HT-29 (cell line): ENCODE data around the gene KRTAP10-5. TPM values are rescaled to one million over a fixed set of nuclear protein-coding genes. Genes with fewer than 3 reads are reported as not detected.
"Not testable (repeated sequence)": the region's sequence is repeated elsewhere in the genome, so short reads cannot be mapped to it uniquely, and the experiment has no call there.

Experiments used
- DNase-seq: peaks from one replicate; pipeline ENCODE4 v3.0.0-alpha.2; 2015; ENCODE audit warnings: low spot score
- total RNA-seq: library from RNA; depleted of rRNA; stranded (reverse); fragments of >200 nt; shearing (Covaris generic); gene quantifications from 2 replicates; pipeline ENCODE4 v1.2.3, GENCODE V29; 2014

Gene KRTAP10-5
- total RNA-seq, 1 experiment from 2014 or later: not detected

DNA sequence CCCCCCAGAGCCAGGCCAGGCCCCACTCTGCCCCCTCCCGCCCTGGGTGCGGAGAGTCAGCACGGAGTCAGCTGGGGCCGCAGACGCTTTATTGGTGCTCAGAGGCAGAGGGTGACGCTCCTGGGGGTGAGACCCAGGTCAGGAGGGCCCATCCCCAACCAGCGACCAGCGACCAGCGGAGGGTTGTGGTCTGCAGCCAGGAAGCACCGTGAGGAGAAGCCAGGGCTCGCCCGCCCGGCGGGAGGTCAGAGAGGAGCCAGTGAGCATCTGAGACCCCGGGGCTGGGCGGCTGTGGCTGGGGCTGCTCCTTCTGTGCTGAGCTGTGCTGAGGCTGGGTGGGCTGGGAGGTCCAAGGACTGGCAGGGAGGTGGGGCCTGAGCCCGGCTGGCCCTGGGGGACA, 30.1 kb downstream of the KRTAP10-5 start:
- DNase-seq: not testable (repeated sequence)

DNA sequence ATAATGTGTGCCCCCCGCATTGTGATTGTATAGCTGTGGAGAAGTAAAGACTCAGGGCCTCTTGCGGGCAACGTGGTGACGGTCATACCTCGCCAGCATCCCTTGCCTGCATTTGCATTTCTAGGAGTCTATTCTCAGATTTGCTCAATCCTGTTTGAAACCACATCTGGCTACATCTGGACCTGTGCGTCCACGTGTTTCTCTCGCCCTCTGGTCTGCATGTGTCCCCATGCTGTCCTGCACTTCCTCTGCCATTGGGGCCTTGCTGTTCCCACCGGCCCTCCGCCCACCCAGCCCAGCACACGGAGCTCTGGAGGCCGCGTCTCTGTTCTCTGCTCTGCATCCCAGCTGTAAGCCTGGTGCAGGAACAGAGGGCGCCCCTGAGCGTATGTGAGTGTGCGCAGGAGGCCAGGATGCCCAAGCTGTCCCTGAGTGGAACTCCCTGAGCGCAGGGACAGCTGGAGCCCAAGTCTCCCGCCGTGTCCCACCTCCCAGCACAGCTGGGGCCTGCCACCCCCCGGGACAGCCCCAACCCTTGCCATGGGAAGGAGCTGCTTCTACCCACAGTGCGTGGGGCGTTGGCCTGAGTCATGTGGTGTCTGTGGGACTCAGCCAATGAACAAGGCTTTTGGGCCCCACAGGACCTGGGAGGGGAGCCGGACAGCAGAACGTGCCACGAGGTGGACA, 30.7 kb downstream of the KRTAP10-5 start:
- DNase-seq: no peak

DNA sequence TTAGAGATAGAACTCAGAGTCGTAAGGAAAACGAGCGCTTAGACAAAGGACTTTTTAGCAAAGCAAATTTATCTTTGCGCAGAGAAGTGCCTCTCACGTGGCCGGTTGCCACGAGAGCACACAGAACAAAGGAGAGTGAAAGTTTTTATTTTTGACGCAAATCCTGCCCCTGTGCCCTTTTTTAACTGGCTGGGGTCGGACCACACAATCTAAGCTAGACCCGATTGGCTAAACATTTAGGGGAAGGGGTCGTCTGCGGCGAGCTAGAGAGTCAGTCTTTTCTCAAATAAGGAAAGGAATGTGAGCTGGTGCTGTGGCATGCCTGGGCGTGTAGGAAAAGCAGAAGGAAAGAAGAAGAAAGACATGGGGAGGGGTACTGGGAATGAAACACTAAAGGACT, 31.5 kb downstream of the KRTAP10-5 start:
- no peak for DNase-seq

DNA sequence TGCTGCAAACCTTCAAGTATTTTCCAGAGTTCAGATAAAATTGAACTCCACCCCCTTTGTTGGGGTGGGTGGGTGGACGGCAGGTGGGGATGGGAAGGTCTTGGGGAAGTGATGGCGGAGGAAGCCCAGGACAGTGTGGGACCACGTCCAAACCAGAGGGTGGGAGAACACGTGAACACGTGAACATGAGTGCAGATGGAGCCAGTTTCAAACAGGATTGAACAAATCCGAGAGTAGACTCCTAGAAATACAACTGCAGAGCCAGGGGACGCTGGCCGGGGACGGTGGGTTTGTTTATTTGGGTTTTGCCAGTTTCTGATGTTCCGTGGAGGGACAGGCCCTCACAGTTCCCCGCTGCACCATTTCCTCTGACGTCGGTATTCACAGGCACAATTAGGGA, 32.0 kb downstream of the KRTAP10-5 start:
- no peak for DNase-seq

DNA sequence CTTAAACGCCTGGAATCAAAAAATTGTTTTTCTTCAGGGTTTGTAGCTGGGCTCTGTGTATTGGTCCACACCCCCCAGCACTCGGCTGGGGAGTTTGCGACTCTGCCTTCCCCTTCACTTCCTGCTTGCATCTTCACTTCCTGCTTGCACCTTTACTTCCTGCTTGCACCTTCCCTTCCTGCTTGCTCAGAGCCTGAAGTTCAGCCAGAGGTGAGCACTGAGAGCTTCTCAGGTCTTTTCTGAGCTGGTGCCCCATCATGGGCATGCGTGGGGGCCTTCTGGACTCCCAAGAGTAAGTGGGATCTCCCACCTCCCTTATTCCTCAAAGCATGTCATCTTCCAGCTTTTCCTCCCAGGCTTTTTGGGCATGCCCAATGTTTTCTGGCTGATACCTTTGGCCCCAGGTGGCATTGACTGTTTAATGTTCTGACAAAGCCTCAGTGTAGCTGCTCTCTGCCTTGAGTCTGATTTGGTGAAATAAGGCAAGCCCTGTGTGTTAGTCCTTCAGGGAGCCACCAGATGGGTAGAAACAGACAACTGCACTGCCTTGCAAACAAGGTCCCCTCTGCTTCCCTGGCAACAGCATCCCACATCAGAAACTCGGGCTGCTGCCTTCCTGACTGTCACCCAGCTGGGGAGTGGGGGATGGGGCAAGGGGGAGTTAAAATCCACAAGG, 32.6 kb downstream of the KRTAP10-5 start:
- DNase-seq: no peak

DNA sequence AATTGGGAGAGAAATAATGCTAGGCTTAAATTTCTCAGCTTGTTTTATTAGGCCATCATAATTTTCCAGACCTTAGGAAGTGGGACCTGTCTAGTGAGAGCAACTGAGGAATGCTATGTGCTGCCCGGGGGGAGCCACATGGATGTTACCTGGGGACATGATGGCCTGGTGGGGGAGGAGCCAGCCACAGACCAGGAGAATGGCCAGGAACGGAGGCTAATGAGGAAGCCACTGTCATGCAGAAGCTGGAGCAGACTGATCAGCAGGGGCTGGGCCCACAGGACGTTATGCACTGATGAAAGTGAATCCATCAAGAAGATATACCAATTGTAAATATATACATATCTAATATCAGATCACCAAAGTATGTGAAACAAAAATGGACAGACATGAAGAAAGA, 35.8 kb downstream of the KRTAP10-5 start:
- no peak for DNase-seq

DNA sequence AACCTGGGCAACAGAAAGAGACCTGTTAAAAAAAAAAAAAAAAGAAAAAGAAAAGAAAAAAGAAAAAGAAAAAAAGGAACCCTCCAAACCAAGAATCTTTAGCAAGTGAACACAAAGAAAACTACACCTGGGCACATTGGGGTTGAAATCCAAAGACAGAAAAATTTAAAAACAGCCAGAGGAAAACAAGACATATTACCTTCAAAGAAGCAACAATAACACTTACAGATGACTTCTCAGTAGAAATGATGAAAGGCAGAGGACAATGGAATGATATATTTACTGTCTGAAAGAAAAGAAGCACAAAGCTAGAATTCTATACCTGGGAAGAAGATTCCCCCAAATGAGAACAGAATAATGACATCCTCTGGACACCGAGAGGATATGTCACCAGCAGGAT, 37.7 kb downstream of the KRTAP10-5 start:
- DNase-seq: no peak

DNA sequence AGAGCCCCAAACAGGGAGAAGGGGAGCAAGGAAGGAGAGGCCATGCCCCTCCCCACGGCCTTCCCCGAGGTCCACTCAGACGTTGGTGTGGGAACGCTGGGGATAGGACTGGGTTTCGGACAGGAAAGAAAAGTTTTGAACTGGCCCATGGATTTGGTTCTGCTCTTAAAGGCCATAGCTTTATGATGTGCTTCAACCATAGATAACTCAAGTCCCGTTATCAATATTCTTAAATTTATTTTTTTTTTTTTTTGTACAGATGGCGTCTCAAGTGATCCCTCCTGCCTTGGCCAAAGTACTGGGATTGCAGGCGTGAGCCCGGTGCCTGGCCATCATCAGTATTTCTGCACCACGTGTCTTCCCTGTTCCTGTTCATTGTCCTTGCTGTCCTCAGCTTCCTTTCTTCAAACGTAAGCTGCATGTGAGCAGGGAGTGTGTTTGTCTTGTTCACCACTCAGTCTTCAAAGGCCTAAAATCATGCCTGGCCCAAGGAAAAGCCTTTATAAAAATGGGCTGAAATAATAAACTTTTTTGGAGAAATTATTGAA, 39.6 kb downstream of the KRTAP10-5 start:
- no peak for DNase-seq

DNA sequence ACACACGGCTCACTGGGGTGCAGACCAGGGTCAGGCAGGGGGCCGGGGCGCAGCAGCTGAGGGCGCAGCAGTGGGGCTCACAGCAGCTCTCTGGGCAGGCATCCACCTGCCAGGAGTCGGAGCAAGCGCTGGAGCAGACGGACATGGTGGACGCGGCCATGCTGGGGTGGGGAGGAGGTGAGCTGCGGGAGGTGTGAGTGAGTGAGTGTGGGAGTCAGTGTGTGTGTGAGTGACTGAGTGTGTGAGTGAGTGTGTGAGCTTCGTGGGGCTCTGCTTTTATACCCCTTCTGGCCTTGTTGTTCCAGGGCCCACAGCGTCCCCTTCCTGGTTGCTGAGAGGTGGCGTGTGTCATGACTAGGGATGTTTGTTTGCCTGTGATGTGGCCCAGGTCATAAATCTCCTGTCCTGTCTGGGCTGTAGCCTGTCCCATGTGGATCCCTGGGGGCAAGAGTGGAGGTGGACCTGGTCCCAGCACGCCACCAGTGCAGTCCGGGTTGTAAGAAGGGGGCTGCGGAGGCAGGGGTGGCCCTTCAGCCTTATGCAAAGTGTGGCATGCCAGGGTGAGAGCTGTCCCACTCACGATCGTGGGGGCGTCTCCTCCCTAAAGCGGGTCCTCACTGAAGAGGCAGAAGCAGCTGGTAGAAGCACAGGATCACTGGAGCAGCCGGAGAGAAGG, 40.3 kb downstream of the KRTAP10-5 start, which contains the start of gene KRTAP10-1:
TSS of gene KRTAP10-1 (minus strand) at position 205 of the 676 bp plus-strand sequence. CDS start at position 160, 45 bp downstream.
- DNase-seq: no peak

DNA sequence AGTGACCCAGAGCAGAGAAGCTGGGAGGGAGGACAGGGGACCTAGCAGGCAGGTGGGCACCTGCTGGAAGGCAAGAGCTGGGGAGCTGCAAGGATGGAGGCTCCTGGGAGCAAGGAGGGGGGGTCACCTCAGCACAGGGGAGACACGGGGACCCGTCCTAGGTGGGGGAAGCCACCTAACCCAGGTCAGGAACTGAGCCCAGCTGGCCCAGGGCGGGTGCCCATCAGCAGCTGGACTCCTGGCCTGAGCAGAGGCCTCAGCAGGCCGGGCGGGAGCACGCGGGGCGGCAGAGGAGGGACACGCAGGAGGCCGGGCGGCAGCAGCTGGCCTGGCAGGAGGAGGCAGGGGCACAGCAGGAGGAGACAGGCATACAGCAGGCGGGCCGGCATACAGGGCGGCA, 41.4 kb downstream of the KRTAP10-5 start:
- DNase-seq: no peak

DNA sequence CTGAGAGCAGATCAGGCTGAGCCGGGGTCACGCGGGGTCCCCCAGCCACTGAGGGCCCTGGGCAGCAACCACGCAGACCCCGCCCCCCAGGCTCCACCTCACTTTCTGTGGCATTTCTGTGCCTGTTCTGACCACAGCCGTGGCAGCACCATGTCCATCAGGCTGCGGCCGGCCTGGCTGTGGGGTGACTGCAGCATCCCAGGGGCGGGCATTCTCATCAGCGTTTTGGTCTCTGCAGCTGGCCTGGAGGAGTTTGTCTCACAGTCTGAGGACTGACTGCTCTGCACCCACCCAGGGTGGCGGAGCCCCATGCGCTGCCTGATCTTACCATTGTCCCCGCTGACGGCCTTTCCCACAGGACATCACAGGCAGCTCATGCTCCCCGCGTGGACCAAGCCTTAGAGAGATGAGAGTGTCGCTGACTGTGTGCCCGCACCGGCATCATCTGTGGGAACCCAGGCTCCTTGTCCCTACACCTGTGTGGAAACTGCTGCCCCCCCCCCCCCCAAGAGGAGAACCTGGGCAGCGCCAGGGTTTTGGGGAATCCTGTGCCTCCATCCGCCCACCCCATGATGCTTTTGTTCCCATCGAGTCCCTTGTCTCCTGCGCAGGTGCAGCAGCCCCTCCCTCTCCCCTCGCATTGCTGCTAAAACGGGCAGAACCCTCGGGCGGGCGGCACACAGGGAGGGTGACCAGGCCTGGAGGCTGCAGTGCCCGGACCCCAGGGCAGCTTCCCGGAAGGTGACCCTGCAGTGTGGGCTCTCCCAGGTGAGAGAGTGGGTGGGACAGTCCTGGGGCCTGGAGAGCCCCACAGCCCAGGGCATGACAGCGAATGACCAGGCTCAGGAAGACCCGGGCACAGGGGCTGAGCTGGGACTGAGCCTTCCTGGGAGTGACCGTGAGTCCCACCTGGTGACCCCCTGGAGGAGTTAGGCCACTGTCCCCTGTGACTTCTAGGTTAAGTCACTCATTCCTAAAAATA, 42.2 kb downstream of the KRTAP10-5 start:
- no peak for DNase-seq

DNA sequence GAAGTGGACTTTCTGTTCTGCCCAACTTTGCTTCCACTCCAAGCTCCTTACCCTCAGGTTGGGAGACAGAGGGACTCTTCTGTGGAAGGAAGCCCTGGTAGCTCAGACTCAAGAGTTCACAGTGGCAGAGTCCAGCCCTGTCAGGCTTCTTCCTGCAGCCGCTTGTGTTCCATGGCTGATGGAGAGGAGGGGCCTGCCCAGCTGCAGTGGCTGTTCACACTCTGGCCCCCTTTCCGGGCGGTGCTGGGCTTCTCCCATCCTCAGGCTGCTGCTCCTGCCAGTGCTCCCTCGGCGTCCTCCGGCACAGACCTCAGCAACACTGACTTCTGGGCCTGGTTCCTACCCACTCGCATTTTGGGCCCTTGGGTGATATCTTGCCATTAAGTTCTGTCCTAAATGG, 44.4 kb downstream of the KRTAP10-5 start:
- no peak for DNase-seq

DNA sequence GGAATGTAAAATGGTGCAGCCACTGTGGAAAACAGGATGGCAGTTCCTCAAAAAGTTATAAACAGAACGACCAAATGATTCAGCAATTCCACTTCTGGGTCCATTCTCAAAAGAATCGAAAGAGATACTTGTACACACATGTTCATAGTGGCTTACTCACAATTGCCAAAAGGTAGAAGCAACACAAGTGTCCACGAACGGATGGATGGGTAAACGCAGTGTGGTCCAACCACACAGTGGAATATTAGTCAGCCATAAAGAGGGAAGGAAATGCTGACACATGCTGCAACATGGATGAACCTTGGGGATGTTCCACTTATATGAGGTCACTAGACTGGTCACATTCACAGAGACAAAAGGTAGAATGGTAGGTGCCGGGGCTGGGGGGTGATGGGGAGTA, 45.7 kb downstream of the KRTAP10-5 start:
- DNase-seq: no peak

DNA sequence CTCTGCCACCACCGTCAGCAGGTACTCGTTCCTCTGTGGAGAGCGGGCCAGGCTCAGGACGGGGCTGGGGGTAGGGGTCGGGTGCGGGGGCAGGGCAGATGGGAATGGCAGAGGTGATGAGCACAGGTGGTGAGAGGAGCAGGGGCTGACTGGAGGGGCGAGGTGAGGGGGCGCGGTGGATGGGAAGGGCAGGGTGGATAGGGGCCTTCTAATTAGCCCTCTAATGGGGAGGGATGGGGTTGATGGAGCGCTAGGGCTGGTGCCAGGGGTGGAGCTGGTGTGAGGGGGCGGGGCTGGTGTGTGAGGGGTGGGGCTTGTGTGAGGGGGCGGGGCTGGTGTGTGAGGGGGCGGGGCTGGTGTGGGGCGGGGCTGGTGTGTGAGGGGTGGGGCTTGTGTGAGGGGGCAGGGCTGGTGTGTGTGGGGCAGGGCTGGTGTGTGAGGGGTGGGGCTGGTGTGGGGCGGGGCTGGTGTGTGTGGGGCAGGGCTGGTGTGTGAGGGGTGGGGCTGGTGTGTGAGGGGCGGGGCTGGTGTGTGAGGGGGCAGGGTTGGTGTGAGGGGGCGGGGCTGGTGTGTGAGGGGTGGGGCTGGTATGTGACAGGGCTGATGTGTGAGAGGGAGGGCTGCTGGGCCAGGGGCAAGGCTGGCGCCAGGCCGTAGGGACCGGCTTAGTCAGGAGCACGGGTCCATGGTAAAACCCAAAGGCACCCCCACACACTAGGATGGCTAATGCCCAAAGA, 46.3 kb downstream of the KRTAP10-5 start:
- DNase-seq: no peak

DNA sequence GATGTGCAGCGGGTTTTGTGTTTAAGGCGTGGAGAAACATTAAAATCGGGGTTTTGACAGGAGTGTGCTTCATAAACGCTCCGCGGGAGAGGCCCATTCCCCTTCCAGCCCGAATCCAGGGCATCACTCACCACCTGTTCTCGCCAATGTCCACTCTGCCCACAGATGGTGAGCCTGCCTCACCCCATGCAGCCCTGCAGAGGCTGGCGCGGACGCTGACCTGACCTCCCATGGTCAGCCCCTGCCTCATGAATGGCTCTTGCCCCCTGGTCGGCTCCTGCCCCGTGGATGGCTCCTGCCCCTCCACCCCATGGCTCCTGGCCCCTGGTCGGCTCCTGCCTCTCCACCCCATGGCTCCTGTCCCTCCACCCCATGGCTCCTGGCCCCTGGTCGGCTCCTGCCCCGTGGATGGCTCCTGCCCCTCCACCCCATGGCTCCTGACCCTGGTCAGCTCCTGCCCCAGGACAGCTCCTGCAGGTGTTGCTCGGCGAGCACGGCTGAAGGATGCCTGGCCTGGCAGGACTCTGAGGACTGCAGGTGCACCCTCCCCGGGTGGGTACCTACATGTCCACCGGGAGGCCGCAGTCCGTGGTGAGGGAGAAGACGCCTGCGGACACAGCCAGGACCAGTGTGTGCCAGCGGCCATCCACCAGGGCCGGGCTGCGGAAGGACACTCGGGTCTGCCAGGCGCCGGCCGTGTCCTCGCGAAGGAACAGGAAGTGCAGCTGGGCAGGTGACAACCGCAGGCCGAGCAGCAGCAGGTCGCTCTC, 47.1 kb downstream of the KRTAP10-5 start:
- no peak for DNase-seq

DNA sequence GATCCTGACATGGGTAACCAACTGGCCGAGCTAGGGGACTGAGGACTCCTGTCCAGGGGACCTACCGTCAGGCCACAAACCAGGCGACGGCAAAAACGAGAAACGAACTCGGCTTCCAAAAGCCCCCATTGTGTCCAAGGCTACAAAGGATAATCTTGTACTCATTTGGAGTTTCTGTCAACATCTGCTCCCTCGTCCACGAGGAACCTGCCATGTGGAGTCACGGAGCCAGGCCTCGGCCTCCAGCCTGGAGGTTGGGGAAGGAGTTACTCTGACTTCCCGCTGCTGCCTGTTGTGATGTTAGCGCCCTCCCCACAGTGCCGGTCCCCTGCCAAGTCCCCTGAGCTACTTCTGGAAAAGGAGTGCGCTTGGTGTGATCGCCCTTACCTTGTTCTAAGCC, 47.7 kb downstream of the KRTAP10-5 start:
- DNase-seq: no peak

DNA sequence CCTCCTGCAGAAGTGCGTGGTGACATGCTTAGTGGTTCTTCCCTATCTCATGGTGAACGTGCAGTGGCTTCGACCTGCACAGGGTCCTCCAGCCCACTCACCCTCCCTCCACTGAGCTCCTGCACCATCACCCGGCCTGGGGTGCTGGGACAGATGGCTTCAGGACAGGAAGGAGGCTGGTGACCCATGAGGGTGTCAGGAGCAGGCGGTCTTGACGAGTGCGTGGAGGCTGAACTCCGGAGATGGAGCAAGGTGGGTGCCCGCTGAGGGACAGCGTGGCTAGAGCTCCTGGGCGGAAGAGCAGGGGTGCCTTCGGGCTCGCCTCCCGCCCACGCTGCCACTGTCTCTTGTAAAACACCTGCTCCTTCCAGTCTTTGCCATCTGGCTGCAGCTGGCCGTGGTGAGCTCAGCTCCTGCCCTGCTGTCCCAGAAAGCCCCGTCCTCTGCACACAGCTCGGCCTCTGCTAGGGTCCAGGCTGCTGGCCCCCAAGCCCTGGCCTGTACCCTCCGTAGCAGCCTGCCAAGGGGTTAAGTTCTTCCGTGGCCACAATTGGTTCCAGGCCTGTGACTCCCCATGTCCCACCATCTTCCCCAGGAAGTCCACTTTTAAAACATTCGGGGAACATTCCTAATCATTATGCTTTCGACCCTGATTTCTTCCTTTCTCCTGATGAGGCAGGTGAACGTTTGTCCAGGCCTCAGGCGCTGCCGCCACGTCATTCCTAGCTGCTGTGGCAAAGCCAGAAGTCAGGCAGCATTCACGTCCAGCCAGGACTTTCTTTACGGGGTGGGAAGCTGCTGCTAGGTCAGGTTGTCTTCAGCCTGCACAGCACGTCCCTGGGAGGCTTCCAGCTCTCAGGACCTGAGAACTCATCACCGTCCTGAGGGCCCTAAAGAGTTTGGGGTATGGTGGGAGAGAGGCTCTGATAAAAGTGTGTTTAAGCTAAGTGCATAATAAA, 48.5 kb downstream of the KRTAP10-5 start:
- no peak for DNase-seq

DNA sequence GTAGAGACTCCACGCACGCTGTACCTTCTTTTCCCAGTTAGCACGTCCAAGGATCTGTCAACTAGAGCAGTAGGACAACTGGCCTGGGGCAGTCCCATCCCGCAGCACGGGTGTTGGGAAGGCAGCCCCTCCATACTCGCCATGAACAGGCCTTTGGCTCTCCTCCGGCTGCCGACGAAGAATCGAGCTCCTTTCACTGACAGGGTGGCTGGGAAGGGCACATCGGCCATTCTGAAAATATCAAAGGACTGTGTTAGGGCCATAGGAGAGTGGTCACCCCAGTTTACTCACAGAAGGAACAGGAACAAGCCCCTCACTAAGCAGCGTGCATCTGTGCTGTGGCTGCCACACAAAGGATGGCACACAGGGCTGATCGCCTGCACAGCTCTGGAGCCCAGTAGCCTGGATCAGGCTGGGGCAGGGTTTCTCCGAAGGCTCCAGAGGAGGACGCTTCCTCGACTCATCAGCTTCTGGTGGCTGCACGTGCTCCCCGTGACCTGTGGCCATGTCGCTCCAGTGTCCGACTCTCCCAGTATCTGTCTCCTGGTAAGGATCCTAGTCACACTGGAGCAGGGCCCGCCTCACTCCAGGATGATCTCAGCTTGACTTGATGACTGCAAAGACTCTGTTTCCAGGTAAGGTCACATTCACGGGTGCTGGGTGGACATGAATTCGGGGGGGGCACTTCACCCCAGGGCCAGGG, 49.4 kb downstream of the KRTAP10-5 start:
- DNase-seq: no peak
